HL-60 (cell line): ENCODE measurements around the gene SNX8.

Experiments
- GABPA ChIP-seq: IDR thresholded peaks from 2 replicates; pipeline ENCODE4 v1.6.1; 2012; ENCODE audit warnings: low read depth
- POLR2AphosphoS5 ChIP-seq: IDR thresholded peaks from 2 replicates; pipeline ENCODE4 v1.6.1; 2012; ENCODE audit warnings: low read depth
- TF ChIP-seq, protein P1 (sequence below): IDR thresholded peaks from one replicate; pipeline ENCODE4 v1.5.1; 2011; ENCODE audit warnings: low read length, control low read depth, inconsistent platforms; ENCODE audit not compliant: insufficient read depth

DNA sequence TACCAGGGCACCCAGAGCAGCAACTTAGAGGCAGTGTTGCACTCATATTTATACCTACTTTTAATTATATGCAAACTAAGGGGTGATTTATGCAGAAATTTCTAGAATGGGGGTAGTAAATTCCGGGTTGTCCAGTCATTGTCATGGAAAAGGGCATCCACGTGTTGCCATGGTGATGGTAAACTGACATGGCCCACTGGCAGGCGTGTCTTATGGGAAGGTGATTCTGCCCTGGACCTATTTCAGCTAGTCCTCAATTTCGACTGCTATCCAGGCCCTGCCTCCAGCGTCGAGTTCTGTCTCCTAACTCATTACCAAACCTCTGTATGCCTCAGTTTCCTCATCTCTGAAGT, 12.8 kb downstream of the SNX8 start:
- TF ChIP-seq GABPA = no peak
- TF ChIP-seq, protein P1, sequence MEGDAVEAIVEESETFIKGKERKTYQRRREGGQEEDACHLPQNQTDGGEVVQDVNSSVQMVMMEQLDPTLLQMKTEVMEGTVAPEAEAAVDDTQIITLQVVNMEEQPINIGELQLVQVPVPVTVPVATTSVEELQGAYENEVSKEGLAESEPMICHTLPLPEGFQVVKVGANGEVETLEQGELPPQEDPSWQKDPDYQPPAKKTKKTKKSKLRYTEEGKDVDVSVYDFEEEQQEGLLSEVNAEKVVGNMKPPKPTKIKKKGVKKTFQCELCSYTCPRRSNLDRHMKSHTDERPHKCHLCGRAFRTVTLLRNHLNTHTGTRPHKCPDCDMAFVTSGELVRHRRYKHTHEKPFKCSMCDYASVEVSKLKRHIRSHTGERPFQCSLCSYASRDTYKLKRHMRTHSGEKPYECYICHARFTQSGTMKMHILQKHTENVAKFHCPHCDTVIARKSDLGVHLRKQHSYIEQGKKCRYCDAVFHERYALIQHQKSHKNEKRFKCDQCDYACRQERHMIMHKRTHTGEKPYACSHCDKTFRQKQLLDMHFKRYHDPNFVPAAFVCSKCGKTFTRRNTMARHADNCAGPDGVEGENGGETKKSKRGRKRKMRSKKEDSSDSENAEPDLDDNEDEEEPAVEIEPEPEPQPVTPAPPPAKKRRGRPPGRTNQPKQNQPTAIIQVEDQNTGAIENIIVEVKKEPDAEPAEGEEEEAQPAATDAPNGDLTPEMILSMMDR = no peak
- TF ChIP-seq POLR2AphosphoS5 = no peak
